ENCODE measurements around the gene CCDC38.

CCDC38 gene

GRCh38 chr12:95830335-95831089, 111.9 kb downstream of the CCDC38 start:
- no peak for DNase-seq

DNA sequence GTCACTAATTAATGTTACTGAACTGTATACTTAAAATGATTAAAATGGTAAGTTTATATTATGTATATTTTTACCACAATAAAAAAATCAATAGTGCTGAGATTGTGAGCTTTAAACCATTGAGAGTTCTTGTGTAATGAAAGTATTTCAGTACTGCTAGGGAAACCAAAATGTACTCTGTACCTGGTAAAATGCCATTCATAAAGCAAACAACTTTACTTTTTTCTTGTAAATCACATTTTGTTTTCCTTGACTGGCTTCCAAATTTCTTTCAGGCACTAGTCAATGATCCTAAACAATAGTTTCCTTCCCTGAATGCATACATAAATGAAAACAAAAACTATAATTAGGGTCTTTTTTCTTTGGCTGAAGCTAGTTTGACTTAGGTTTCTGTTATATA, 113.0 kb downstream of the CCDC38 start:
- no peak for DNase-seq

- DNase-seq: no peak
Measured at GRCh38 chr12:95820096-95820703, 122.2 kb downstream of the CCDC38 start.

Measured in effector CD4-positive, alpha-beta T cell (primary cell).